D341Med (cell line): ENCODE results near the gene JAGN1.
"Not testable (repeated sequence)": the region's sequence is repeated elsewhere in the genome, so short reads cannot be mapped to it uniquely, and the experiment has no call there.

Experiments used
- DNase-seq: peaks from one replicate; pipeline ENCODE4 v3.0.0; 2012; ENCODE audit warnings: low spot score

Gene JAGN1

DNA sequence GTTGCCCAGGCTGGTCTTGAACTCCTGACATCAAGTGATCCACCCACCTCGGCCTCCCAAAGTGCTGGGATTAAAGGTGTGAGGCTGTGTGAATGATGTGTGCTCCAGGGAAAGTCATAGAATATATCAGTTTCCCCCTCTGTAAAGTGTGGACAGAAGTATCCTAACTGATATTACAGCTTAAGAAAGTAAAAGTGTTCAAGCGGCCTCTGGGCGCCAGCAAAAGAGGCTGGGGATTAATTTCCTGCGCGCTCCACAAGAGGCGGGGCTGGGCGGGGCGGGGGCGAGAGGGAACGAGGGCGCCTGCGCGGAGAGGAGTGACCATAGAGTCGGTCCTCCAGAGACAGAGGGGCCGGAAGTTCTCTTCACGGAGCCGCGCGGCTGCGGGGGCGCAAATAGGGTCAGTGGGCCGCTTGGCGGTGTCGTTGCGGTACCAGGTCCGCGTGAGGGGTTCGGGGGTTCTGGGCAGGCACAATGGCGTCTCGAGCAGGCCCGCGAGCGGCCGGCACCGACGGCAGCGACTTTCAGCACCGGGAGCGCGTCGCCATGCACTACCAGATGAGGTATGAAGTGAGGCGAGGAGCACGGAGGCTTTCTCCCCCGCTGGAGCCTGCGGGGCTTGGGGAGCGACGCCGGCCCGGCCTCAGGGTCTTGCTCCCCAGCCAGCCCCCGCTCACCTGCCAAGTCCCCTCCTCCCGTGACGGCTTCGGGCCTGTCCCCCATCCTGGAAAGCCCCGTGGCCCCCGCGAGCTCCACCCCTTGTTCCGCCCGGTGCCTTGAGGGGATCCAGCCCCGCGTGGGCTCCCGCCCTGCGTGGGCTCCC, at the start of gene JAGN1:
Gene JAGN1 (plus strand): TSS at position 362 of the 823 bp plus-strand sequence. CDS start 113 bp downstream, at position 475.
- peak; percentile 96 for DNase-seq

- DNase-seq: no peak
These were observed 49.4 kb upstream of the JAGN1 start for GRCh38 chr3:9841015-9841414.

GRCh38 chr3:9843715-9844438, 46.5 kb upstream of the JAGN1 start, which contains the start of gene RPUSD3:
Gene RPUSD3, minus strand, starts transcription at chr3:9844008. Its CDS starts 18 bp downstream, at chr3:9843990.
- peak; percentile 100 for DNase-seq

GRCh38 chr3:9846231-9846630, 44.2 kb upstream of the JAGN1 start:
- no peak for DNase-seq

DNA sequence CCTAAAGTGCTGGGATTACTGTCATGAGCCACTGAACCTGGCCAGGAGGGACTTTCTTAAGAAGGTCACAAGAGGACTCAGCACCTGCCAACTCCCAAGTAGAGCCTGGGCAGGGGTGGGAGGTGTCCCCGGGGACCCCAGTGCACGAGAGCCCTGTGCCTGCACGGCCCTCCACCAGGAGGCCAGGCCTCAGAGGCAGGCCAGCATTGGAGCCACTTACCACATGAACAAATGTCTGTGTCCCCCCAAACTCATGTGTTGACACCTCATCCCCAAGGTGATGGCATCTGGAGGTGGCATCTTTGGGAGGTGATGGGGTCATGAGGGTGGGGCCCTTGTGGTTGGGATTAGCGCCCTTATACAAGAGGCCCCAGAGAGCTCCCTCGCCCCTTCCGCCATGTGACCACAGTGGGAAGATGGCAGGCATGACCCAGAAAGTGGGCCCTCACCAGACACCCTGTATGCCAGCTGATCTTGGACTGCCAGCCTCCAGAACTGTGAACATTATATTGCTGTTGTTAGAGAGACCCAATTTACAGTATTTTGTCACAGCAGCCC, 43.4 kb upstream of the JAGN1 start:
- no peak for DNase-seq

GRCh38 chr3:9847870-9848269, 42.5 kb upstream of the JAGN1 start:
- not testable (repeated sequence) for DNase-seq

DNA sequence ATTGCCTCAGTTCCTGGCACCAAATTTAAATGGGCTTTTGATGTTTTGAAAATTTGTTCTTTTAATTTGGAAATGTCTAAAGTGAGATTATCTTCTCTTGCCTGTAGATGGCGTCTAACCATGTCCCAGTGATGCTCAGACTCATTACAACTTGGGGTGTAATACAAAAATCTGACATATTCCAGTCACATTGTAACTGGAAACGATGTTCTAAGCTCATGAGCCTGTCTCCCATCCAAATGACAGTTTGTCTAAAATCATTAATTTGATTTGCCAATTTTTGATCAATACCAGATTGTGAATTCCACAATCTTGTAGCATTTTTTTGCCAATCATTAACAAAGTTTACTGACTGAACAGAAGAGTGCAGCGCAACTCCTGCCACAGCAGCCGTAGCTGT, 41.5 kb upstream of the JAGN1 start:
- not testable (repeated sequence) for DNase-seq

DNA sequence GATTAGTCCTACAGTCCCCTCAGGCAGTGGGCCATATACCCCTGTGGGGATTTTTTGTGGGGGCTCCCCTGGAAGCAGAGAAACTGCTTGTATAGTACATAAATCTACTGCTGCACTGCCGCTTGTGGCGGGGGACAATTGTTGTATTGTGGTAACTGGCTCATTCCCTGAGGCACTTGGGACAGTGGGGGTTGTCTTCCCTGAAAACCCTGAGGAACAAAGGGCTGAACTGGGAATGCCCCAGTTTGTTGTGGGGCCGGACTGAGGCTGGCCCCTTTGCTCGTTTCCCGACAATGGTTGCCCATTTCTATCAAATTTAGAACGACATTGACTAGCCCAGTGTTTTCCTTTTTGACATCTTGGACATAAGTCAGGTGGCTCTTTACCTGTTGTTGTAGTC, 39.0 kb upstream of the JAGN1 start:
- DNase-seq: not testable (repeated sequence)

DNA sequence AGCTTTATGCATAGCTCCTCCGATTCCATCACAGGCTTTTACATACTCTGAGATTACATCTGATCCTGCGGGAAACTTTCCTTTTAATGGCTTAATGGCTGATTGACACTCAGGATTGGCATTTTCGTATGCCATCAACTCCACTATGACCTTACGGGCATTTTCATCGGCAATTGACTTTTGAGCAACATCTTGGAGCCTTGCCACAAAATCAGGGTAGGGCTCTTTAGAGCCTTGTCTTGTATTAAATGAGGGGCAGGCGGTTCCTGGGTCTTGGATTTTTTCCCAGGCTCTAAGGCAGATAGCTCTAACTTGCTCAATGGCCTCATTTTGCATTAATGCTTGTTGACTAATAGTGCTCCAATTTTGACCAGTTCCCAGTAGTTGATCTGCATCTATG, 38.5 kb upstream of the JAGN1 start:
- DNase-seq: not testable (repeated sequence)

DNA sequence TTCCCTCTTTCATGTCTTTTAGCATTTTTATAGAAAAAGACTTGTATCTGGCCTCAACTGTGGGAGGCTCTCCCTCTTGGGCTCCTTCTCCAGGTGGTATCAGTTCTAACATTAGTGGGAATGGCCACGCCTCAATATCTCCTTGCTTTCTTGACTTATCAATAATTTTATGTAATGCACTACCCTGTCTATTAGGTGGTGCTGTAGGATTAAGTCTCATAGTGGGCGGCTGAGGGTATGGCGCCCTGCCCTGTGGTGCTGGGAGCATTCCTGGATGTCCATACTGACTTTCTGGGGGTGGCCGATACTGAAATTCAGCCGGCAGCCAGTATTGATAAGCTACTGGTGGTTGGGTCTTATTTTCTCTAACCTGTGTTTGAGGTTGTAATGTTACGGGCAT, 37.9 kb upstream of the JAGN1 start:
- DNase-seq: no peak

DNA sequence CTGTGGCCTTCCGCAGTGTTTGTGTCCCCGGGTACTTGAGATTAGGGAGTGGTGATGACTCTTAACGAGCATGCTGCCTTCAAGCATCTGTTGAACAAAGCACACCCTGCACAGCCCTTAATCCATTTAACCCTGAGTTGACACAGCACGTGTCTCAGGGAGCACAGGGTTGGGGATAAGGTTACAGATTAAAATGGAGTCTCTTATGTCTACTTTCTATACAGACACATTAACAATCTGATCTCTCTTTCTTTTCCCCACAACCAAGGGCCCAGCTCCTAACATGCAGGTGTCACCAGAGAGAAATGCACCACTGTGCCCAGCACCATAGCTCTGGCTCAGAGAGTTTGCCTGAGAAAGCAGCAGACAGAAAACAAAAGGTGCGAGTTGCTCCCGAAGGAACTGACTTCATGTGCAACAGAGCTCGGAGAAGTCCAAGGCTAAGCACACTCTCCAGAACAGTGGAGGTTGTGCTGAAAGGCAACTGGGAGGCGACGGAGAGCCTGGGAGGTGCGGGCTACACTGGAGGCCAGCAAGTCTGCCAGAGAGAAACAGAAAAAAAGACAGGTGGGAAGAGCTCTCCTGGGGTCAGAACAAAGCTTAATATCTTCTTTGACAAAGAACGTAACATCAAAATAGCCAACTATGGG, 36.0 kb upstream of the JAGN1 start:
- DNase-seq: not testable (repeated sequence)

DNA sequence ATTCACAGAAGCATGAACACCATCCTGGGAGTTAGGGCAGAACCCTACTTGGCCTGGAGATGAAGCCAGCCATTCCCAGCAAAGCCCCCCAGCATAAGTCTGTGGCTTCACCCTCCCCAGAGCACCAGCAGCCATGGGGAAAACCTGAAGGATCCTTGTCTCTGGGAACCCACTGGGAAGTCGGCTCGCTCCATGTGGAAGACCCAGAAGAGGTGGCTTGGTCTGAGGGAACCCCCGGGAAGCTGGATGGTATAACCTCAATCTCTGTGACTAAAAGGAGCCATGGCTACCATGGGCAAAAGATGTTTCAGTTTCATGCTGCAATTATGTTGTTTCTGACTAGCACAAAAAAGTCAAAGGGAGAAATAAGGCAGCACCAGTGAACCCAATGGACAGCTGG, 34.8 kb upstream of the JAGN1 start:
- no peak for DNase-seq

DNA sequence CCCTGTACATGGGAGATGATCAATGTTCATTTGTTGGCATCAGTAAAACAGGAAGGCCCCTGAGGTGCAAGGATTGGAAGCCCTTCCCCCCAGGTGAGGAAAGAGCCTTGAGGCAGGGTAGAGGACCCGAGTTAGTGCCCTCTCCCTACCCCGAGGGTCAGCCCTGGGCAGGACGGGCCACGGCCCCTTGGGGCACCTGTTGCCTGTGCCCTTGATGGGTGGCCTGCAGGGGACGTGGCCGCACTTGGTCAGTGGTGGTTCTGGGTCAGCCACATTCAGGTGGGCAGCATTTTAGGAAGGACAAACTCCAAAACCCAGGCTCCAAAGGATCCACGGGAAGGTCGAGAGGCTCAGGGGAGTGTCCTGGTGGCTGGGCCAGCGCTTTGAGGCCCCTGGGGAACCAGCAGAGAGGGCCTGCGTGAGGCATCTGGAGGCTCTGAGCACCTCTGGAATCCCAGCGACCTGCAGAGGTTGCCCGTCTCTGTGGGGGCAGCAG, 30.8 kb upstream of the JAGN1 start:
- DNase-seq: no peak

DNA sequence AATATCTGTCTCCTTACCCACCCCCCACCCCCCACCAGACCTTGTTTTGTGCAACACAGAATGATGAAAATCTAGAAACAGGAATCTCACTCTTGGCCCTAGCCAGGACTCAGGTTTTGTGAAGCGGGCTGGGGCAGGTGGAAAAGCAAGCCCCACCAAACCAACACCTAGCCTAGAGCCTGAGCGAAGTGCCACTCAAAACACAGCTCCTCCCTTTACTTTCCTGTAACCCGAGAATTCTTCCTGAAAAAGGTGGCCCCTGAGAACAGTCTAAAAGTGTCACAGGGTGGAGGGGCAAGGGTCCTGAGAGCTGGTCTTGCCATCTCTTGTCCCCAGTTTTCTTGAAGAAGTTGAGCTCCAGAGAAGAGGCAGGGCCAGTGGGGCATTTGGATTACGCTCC, 29.2 kb upstream of the JAGN1 start:
- DNase-seq: no peak

GRCh38 chr3:9861626-9862130, 28.7 kb upstream of the JAGN1 start:
- no peak for DNase-seq

DNA sequence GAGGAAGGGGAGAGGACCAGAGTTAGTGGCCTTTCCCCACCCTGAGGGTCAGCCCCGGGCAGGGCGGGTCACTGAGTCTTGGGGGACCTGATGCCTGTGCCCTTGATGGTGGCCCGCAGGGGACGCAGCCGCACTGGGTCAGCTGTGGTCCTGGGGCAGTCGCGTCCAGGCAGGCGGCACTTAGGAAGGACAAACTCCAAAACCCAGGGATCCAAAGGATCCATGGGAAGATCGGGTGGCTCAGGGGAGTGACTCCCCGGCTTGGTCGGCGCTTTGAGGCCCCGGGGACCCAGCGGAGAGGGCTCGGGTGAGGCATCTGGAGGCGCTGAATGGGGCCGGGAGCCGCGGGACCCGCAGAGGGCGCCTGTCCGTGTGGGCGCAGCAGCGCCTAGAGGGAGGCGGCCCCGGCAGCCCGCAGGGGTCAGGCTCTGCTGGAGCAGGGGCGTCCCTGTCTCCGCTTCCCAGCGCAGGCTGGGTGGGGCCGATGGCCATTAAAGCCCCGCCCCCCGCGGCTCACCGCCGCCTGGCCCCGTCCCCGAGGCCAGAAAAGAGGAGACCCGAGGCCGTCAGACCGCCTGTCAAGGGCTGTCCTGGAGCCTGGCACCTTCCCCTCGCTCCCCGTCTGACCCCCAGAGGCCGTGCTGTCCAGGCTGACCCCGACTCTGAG, 27.9 kb upstream of the JAGN1 start:
- no peak for DNase-seq

DNA sequence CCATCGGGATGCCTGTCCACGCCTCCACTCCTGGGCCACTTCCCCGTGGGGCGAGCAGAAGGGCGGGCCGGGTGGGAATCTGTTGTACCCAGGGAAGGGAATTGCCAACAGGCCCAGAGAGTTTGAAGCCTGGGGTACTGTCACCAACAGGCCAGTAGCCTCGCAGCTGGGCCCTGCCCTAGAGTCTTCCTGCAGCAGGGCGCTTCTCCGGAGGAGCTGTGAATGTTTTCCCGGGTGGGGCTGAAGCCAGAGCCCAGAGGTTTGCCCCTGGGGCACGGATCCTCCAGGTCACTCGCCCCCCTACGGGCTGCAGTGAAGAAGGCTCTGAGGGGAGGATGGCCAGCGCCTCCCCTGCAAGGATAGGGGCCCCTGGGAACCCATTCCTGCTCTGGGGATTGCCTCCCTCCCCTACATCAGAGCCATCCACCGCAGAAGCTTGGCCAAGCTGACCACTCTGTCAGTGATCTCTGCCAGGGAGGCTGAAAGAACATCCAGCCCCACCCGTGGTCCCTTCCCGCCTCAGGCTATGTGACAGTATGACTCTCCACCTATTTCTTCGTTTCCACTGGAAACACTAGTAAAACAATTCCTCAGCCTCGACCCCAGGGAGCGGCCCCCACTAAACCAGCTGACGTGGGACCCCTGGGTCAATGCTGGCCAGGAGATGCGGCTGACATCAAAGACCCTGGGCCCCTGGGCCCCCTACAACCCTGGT, 27.2 kb upstream of the JAGN1 start:
- no peak for DNase-seq

DNA sequence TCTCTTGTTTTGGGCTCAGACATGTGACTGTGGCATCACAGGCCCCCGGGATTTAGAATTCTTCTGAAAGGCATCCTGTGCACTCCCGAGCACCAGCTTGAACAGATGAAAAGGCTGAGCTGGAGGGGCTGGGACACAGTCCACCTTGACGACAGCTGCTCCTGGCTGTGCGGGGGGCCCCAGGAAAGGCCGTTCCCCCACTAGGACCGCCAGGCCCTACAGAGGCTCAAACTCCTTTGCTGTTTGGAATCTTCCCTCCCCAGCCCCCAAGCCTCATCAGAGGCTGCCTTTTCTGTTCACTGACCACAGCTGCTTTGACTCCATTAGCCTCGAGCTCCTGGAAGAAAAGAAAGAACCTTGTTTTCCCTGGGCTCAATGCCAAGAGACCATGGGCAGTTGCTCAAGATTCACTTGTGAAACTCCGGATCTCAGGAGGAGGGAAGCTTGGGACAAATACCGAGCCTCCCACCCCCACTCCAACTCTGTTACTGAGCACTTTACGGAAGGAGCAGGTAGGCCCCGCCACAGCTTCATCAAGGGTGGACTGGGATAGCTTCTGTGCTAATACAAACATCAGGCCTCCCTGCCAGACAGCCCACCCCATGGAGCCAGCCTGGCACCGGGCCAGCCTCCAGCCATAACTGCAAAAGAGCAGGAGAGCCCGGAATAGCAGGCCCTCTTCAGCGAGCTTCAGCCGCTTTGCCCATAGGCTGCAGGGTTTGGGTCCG, 26.0 kb upstream of the JAGN1 start:
- DNase-seq: no peak

DNA sequence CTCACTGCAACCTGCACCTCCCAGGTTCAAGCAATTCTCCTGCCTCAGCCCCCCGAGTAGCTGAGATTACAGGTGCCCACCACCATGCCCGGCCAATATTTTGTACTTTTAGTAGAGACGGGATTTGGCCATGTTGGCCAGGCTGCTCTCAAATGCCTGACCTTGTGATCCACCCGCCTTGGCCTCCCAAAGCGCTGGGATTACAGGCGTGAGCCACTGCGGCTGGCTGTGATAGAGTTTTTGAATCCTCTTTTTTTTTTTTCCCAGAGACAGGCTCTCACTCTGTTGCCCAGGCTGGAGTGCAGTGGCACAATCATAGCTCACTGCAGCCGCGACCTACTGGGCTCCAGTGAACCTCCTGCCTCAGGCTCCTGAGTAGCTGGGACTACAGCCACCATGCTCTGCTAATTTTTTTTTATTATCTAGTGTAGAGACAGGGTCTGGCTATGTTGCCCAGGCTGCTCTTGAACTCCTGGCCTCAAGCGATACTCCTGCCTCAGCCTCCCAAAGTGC, 25.2 kb upstream of the JAGN1 start:
- DNase-seq: not testable (repeated sequence)

GRCh38 chr3:9866639-9867038, 23.8 kb upstream of the JAGN1 start:
- DNase-seq: no peak
